Activated CD8-positive, alpha-beta T cell treated with anti-CD3 and anti-CD28 coated beads for 36 hours (primary cell): ENCODE results near the gene SPINDOC. TPM values are rescaled to one million over a fixed set of nuclear protein-coding genes. Genes with fewer than 3 reads are reported as not detected.

Experiments
- ATAC-seq: fragments of 200-7000 bp; cut with Tn5 transposase; one replicate; pipeline ENCODE4 v1.10.0; 2021; ENCODE audit warnings: mild to moderate bottlenecking, moderate library complexity
- CTCF ChIA-PET: fragments of 350-600 bp; sonication (Branson Sonifier 250); formaldehyde crosslinking; loops from one replicate; lab custom pipeline; 2021; ENCODE audit warnings: antibody characterized with exemption; lab: Charles Lee
- POLR2A ChIA-PET: fragments of 350-600 bp; sonication (Branson Sonifier 250); formaldehyde crosslinking; loops from one replicate; lab custom pipeline; 2021; ENCODE audit warnings: antibody characterized with exemption; lab: Charles Lee
- DNase-seq: peaks from one replicate; pipeline ENCODE4 v3.0.0-alpha.2; 2020
- H3K27ac Mint-ChIP-seq: one replicate; pipeline ENCODE4 v1.8.0; 2021; ENCODE audit warnings: mild to moderate bottlenecking, mixed read lengths
- H3K27me3 Mint-ChIP-seq: one replicate; pipeline ENCODE4 v1.8.0; 2021; ENCODE audit warnings: mixed read lengths
- H3K36me3 Mint-ChIP-seq: one replicate; pipeline ENCODE4 v1.8.0; 2021; ENCODE audit warnings: low read depth, mixed read lengths
- H3K4me1 Mint-ChIP-seq: one replicate; pipeline ENCODE4 v1.8.0; 2021; ENCODE audit warnings: low read depth, mixed read lengths
- H3K4me3 Mint-ChIP-seq: one replicate; pipeline ENCODE4 v1.8.0; 2021; ENCODE audit warnings: mild to moderate bottlenecking, moderate library complexity, mixed read lengths
- H3K9me3 Mint-ChIP-seq: one replicate; pipeline ENCODE4 v1.8.0; 2021; ENCODE audit warnings: mixed read lengths
- CTCF ChIP-seq: fragments of 200-600 bp; IDR thresholded peaks from one replicate; pipeline ENCODE4 v1.8.0; 2022; ENCODE audit warnings: antibody characterized with exemption, mild to moderate bottlenecking
- intact Hi-C: fragments of 100-400 bp; cut with micrococcal nuclease; formaldehyde crosslinking; loops from one replicate; pipeline ENCODE4 v1.10.0; 2022
- total RNA-seq, 2 experiments: library from RNA; stranded (reverse); gene quantifications; one replicate each; pipeline ENCODE4 v1.2.3, GENCODE V29; 2021

The SPINDOC gene
- total RNA-seq, 2 experiments from 2014 or later = 28.4 to 29.0 TPM

GRCh38 chr11:63844836-63845235 is 31.6 kb downstream of the SPINDOC start:
- intact Hi-C loops = loop anchor here (10.0 kb wide), 1 partner anchor 50 kb away; no protein-coding TSS in a partner anchor
- H3K36me3 Mint-ChIP-seq = peaks cover 26% of the 10 kb centered on the region
- no peaks in the 10 kb centered on the region for H3K27me3 Mint-ChIP-seq
- H3K4me1 Mint-ChIP-seq = peaks cover 79% of the 10 kb centered on the region
- no peak for ATAC-seq
- no peaks in the 10 kb centered on the region for H3K9me3 Mint-ChIP-seq
- ChIA-PET CTCF (interaction anchor here (0.8 to 2.0 kb wide), 6 partner anchors 11 to 101 kb away, joined by 3 to 7 read pairs (median 4); partner anchors contain the start of gene ZFTA), POLR2A (interaction anchor here (0.7 to 1.1 kb wide), 3 partner anchors 16 to 130 kb away, joined by 3 to 4 read pairs (median 3); no protein-coding TSS in a partner anchor)
- no peak for DNase-seq
- no peak for TF ChIP-seq CTCF
- no peak overlapping the region for H3K4me3 Mint-ChIP-seq
- no peak overlapping the region for H3K27ac Mint-ChIP-seq

- no peak for ATAC-seq
- no peak overlapping the region for H3K27ac Mint-ChIP-seq
- POLR2A ChIA-PET = interaction anchor here (0.7 to 1.3 kb wide), 4 partner anchors 11 to 129 kb away, joined by 3 to 4 read pairs (median 3); no protein-coding TSS in a partner anchor
Observed at GRCh38 chr11:63845303-63845702, 32.0 kb downstream of the SPINDOC start.

GRCh38 chr11:63845911-63846310 is 32.7 kb downstream of the SPINDOC start:
- Mint-ChIP-seq H3K9me3 (no peaks in the 10 kb centered on the region), H3K27me3 (no peaks in the 10 kb centered on the region), H3K36me3 (peaks cover 26% of the 10 kb centered on the region), H3K27ac (no peak overlapping the region), H3K4me1 (peaks cover 82% of the 10 kb centered on the region), H3K4me3 (no peak overlapping the region)
- ChIA-PET CTCF (interaction anchor here (1.2 to 1.9 kb wide), 3 partner anchors 9 to 100 kb away, joined by 3 to 7 read pairs (median 7); no protein-coding TSS in a partner anchor), POLR2A (interaction anchor here (1.1 to 1.3 kb wide), 2 partner anchors 10 to 42 kb away, joined by 3 read pairs; no protein-coding TSS in a partner anchor)
- no peak for DNase-seq
- TF ChIP-seq CTCF = no peak
- intact Hi-C loops = loop anchor here (10.0 kb wide), 1 partner anchor 49 kb away; no protein-coding TSS in a partner anchor
- no peak for ATAC-seq

More at GRCh38 chr11:63845303-63845702, 32.0 kb downstream of the SPINDOC start:
- TF ChIP-seq CTCF = no peak
- no peak for DNase-seq
- intact Hi-C loops = loop anchor here (10.0 kb wide), 1 partner anchor 49 kb away; no protein-coding TSS in a partner anchor
- H3K9me3 Mint-ChIP-seq = no peaks in the 10 kb centered on the region
- CTCF ChIA-PET = interaction anchor here (1.2 to 2.0 kb wide), 4 partner anchors 8 to 100 kb away, joined by 3 to 7 read pairs (median 7); no protein-coding TSS in a partner anchor
- peaks cover 82% of the 10 kb centered on the region for H3K4me1 Mint-ChIP-seq
- H3K4me3 Mint-ChIP-seq = no peak overlapping the region
- peaks cover 25% of the 10 kb centered on the region for H3K36me3 Mint-ChIP-seq
- H3K27me3 Mint-ChIP-seq = no peaks in the 10 kb centered on the region

GRCh38 chr11:63846897-63847296 is 33.6 kb downstream of the SPINDOC start:
- no peak for DNase-seq
- Mint-ChIP-seq H3K27me3 (no peaks in the 10 kb centered on the region), H3K36me3 (peaks cover 27% of the 10 kb centered on the region), H3K27ac (peak overlapping the region; percentile 46), H3K4me1 (peaks cover 82% of the 10 kb centered on the region), H3K4me3 (no peak overlapping the region), H3K9me3 (no peaks in the 10 kb centered on the region)
- CTCF ChIA-PET = interaction anchor here (1.4 to 1.9 kb wide), 4 partner anchors 9 to 60 kb away, joined by 3 to 14 read pairs (median 7); partner anchors contain the start of gene MARK2
- TF ChIP-seq CTCF = no peak
- POLR2A ChIA-PET = interaction anchor here (1.3 kb wide), 1 partner anchor 27 kb away, joined by 3 read pairs; no protein-coding TSS in a partner anchor
- ATAC-seq = no peak
- intact Hi-C loops = loop anchor here (10.0 kb wide), 1 partner anchor 48 kb away; no protein-coding TSS in a partner anchor

- H3K4me3 Mint-ChIP-seq = no peak overlapping the region
- no peaks in the 10 kb centered on the region for H3K27me3 Mint-ChIP-seq
- no peak for DNase-seq
- intact Hi-C loops = loop anchor here (10.0 kb wide), 1 partner anchor 47 kb away; no protein-coding TSS in a partner anchor
- H3K4me1 Mint-ChIP-seq = peaks cover 81% of the 10 kb centered on the region
- ChIA-PET CTCF (interaction anchor here (0.9 to 1.5 kb wide), 3 partner anchors 9 to 59 kb away, joined by 3 to 14 read pairs (median 4); partner anchors contain the start of gene MARK2), POLR2A (interaction anchor here (0.8 to 1.3 kb wide), 3 partner anchors 25 to 113 kb away, joined by 3 to 4 read pairs (median 3); no protein-coding TSS in a partner anchor)
- peaks cover 26% of the 10 kb centered on the region for H3K36me3 Mint-ChIP-seq
- peak overlapping the region; percentile 46 for H3K27ac Mint-ChIP-seq
- ATAC-seq = no peak
- H3K9me3 Mint-ChIP-seq = no peaks in the 10 kb centered on the region
- no peak for TF ChIP-seq CTCF
Observed at GRCh38 chr11:63847363-63847762, 34.1 kb downstream of the SPINDOC start.
